Keratinocyte (primary cell): ENCODE measurements around the gene CACNA1B.

Source experiments
- EZH2 ChIP-seq: IDR thresholded peaks from one replicate; pipeline ENCODE4 v1.6.1; 2012; ENCODE audit warnings: inconsistent platforms, mild to moderate bottlenecking, low read length, moderate library complexity
- TF ChIP-seq, protein P1 (sequence below), 3 experiments: IDR thresholded peaks in 1 of 3; conservative IDR thresholded peaks in 1 of 3; optimal IDR thresholded peaks in 1 of 3; 2 replicates in 2 of 3; 3 replicates in 1 of 3; pipeline versions ENCODE3 to v1.5.1; 2011; ENCODE audit warnings: low read length in 3 of 3, mild to moderate bottlenecking in 3 of 3, moderate library complexity in 2 of 3, control low read depth in 1 of 3, inconsistent platforms in 1 of 3; ENCODE audit not compliant: insufficient read depth in 2 of 3; ENCODE audit errors: extremely low read depth in 1 of 3

GRCh38 chr9:137827908-137828526 is 49.6 kb upstream of the CACNA1B start:
- TF ChIP-seq EZH2: no peak
- TF ChIP-seq, protein P1, sequence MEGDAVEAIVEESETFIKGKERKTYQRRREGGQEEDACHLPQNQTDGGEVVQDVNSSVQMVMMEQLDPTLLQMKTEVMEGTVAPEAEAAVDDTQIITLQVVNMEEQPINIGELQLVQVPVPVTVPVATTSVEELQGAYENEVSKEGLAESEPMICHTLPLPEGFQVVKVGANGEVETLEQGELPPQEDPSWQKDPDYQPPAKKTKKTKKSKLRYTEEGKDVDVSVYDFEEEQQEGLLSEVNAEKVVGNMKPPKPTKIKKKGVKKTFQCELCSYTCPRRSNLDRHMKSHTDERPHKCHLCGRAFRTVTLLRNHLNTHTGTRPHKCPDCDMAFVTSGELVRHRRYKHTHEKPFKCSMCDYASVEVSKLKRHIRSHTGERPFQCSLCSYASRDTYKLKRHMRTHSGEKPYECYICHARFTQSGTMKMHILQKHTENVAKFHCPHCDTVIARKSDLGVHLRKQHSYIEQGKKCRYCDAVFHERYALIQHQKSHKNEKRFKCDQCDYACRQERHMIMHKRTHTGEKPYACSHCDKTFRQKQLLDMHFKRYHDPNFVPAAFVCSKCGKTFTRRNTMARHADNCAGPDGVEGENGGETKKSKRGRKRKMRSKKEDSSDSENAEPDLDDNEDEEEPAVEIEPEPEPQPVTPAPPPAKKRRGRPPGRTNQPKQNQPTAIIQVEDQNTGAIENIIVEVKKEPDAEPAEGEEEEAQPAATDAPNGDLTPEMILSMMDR (optimal IDR thresholded peaks at IDR 0.05 in 1 of 3, IDR thresholded peaks at IDR 0.05 in 1 of 3, conservative IDR thresholded peaks at IDR 0.05 in 1 of 3; ENCODE audit: extremely low read depth in 1 of 3, insufficient read depth in 2 of 3, low read length in 3 of 3): no peak
